ENCODE results near the gene THRSP. TPM values are rescaled to one million over a fixed set of nuclear protein-coding genes. Genes with fewer than 3 reads are reported as not detected.

THRSP gene
- total RNA-seq, 1 experiment from 2014 or later, result not detected

DNA sequence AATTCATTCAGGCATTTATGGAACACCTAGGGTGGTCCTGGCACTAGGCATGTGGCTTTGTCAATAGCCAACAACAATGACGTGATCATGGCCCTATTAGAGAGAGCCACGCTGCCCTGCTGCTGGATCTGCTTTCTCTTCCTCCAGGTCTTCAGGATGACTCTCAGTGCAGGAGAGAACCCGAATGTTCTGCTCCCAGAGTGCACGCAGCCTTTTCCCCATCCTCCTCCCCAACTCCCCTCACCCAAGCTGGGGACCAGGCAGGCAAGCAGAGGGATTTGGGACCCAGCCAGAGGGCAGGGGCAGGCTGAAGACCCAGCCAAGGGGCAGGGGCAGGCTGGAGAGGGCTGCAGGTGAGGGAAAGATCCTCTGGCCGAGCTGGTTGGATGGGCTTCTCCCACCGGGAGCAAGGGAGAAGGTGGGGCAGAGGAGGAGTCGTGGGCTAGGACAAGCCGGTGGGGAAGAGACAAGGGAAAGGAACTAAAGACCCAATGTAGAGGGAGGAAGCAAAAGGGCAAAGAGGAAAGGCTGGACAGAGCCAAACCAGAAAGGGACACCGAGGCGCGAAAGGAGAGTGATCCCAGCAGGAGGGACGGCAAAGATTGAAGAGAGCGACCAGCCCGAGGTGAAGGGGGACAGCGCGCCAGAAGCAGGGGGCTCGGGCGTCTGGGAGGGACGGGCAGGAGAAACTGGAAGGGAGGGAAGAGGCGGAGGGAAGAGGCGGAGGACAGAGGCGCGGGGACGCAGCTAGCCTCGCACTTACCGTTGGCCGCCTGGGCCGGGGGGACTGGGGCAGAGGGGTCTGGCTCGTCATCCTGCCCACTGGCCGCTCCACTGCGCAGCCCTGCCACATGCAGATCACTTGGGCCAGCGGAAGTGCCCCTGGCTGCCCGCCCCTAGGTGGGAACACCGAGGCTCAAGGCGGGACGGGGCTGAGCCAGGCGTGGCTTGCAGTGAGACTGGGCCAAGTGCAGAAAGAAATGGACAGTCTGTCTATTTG, 41.0 kb upstream of the THRSP start, which contains the start of gene KCTD14:
Gene KCTD14, minus strand, starts transcription at position 880 of the 1,000 bp plus-strand sequence. Its CDS starts 27 bp downstream, at position 853.
- TF ChIP-seq EZH2 (IDR thresholded peaks at IDR 0.05; ENCODE audit: low read length, unreplicated experiment), result no peak
- TF ChIP-seq, protein P1, sequence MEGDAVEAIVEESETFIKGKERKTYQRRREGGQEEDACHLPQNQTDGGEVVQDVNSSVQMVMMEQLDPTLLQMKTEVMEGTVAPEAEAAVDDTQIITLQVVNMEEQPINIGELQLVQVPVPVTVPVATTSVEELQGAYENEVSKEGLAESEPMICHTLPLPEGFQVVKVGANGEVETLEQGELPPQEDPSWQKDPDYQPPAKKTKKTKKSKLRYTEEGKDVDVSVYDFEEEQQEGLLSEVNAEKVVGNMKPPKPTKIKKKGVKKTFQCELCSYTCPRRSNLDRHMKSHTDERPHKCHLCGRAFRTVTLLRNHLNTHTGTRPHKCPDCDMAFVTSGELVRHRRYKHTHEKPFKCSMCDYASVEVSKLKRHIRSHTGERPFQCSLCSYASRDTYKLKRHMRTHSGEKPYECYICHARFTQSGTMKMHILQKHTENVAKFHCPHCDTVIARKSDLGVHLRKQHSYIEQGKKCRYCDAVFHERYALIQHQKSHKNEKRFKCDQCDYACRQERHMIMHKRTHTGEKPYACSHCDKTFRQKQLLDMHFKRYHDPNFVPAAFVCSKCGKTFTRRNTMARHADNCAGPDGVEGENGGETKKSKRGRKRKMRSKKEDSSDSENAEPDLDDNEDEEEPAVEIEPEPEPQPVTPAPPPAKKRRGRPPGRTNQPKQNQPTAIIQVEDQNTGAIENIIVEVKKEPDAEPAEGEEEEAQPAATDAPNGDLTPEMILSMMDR (conservative IDR thresholded peaks at IDR 0.05; ENCODE audit: low read depth, low read length), result no peak
- no peak for TF ChIP-seq EZH2phosphoT487 (IDR thresholded peaks at IDR 0.05; ENCODE audit: borderline replicate concordance, low read length)
- H3K79me2 ChIP-seq (ENCODE audit: low read length), result no peaks in the 10 kb centered on the region
- H3K4me3 ChIP-seq (ENCODE audit: low read length), result peak within 1 kb of the TSS; percentile 19; the same call in 1 of the 2 replicates
- H3K9me2 ChIP-seq (replicated peaks; ENCODE audit: low read length), result no peaks in the 10 kb centered on the region
- TSS peak; percentile 12 for BruUV-seq (replicated peaks)
- no peaks in the 10 kb centered on the region for H4K20me1 ChIP-seq (ENCODE audit: low read length)
- H3K27ac ChIP-seq (ENCODE audit: low read length), result no peak within 1 kb of the TSS
- H2AFZ ChIP-seq (ENCODE audit: low read length), result peak within 1 kb of the TSS; percentile 55
- H3K4me2 ChIP-seq (ENCODE audit: low read length), result peak within 1 kb of the TSS; percentile 36
- H3K4me1 ChIP-seq (ENCODE audit: insufficient read depth, low read length), result peaks cover 15% of the 10 kb centered on the region
- H3K27me3 ChIP-seq (ENCODE audit: low read length), result no peaks in the 10 kb centered on the region
- H3F3A ChIP-seq (ENCODE audit: low read length, unreplicated experiment), result no peaks in the 10 kb centered on the region
- POLR2A ChIA-PET (ENCODE audit: unreplicated experiment), result no interaction called here
- H3K9ac ChIP-seq (ENCODE audit: low read length), result no peak within 1 kb of the TSS
- intact Hi-C loops (cut with micrococcal nuclease), result no loop called here
- no peaks in the 10 kb centered on the region for H3K9me3 ChIP-seq (ENCODE audit: low read length)
- no peaks in the 10 kb centered on the region for H3K36me3 ChIP-seq (ENCODE audit: low read depth, low read length)
- ATAC-seq (peak; percentile 52), DNase-seq (no peak)
- CTCF ChIA-PET, result no interaction called here

DNA sequence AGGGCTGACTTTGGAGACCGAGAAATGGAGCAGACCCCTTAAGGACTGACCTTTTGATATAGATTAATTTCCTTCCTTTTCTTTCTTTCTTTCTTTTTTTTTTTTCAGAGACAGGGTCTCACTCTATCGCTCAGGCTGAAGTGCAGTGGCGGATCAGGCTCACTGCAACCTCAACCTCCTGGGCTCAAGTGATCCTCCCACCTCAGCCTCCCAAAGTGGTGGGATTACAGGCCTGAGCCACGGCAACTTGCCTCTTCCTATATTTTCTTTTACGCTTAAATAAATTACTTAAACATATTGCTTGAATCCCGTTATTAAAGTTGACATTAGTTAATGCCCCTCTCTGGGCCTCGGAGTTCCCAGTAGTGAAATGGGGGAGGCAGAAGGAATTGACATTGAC, 40.2 kb upstream of the THRSP start:
- Histone ChIP-seq H3F3A (ENCODE audit: low read length, unreplicated experiment) (no peaks in the 10 kb centered on the region), H3K4me1 (ENCODE audit: insufficient read depth, low read length) (peaks cover 22% of the 10 kb centered on the region), H3K27me3 (ENCODE audit: low read length) (no peaks in the 10 kb centered on the region), H3K9me3 (ENCODE audit: low read length) (no peaks in the 10 kb centered on the region), H2AFZ (ENCODE audit: low read length) (peak overlapping the region; percentile 55; the same call in 1 of the 2 replicates), H4K20me1 (ENCODE audit: low read length) (no peaks in the 10 kb centered on the region), H3K27ac (ENCODE audit: low read length) (no peak overlapping the region), H3K36me3 (ENCODE audit: low read depth, low read length) (no peaks in the 10 kb centered on the region), H3K9me2 (replicated peaks; ENCODE audit: low read length) (no peaks in the 10 kb centered on the region), H3K4me3 (ENCODE audit: low read length) (peak overlapping the region; percentile 19; the same call in 1 of the 2 replicates), H3K79me2 (ENCODE audit: low read length) (no peaks in the 10 kb centered on the region), H3K9ac (ENCODE audit: low read length) (no peak overlapping the region), H3K4me2 (ENCODE audit: low read length) (peak overlapping the region; percentile 36)
- no peak for DNase-seq
- no peak for ATAC-seq
- CTCF ChIA-PET, result no interaction called here
- POLR2A ChIA-PET (ENCODE audit: unreplicated experiment), result no interaction called here
- no peak for TF ChIP-seq EZH2 (IDR thresholded peaks at IDR 0.05; ENCODE audit: low read length, unreplicated experiment)
- TF ChIP-seq, protein P1 (conservative IDR thresholded peaks at IDR 0.05; ENCODE audit: low read depth, low read length), result no peak
- no peak for TF ChIP-seq EZH2phosphoT487 (IDR thresholded peaks at IDR 0.05; ENCODE audit: borderline replicate concordance, low read length)
- intact Hi-C loops (cut with micrococcal nuclease), result no loop called here
- no TSS peak for BruUV-seq (replicated peaks)

DNA sequence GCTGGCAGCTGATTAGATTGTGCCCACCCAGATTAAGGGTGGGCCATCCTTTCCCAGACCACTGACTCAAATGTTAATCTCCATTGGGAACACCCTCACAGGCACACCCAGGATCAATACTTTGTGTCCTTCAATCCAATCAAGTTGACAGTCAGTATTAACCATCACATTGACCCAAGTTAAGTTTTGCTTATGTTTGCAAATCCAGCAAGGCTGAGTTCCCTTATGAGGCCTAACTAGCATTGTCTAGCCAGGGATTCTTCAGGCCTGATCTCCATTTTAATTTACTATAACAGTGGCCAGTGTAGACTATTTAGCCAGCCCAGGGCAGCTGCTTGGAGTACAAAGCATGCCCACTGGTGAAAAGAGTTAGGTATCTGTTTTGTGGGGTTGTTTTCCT, 38.3 kb upstream of the THRSP start:
- Histone ChIP-seq H3K79me2 (ENCODE audit: low read length) (no peaks in the 10 kb centered on the region), H3K4me1 (ENCODE audit: insufficient read depth, low read length) (peaks cover 26% of the 10 kb centered on the region), H3K9me2 (replicated peaks; ENCODE audit: low read length) (no peaks in the 10 kb centered on the region), H2AFZ (ENCODE audit: low read length) (no peak overlapping the region), H3K36me3 (ENCODE audit: low read depth, low read length) (no peaks in the 10 kb centered on the region), H3F3A (ENCODE audit: low read length, unreplicated experiment) (no peaks in the 10 kb centered on the region), H3K9me3 (ENCODE audit: low read length) (no peaks in the 10 kb centered on the region), H3K4me3 (ENCODE audit: low read length) (no peak overlapping the region), H3K4me2 (ENCODE audit: low read length) (no peak overlapping the region), H3K9ac (ENCODE audit: low read length) (no peak overlapping the region), H3K27me3 (ENCODE audit: low read length) (no peaks in the 10 kb centered on the region), H4K20me1 (ENCODE audit: low read length) (no peaks in the 10 kb centered on the region), H3K27ac (ENCODE audit: low read length) (no peak overlapping the region)
- ChIA-PET POLR2A (ENCODE audit: unreplicated experiment) (no interaction called here), CTCF (no interaction called here)
- BruUV-seq (replicated peaks), result no TSS peak
- no peak for ATAC-seq
- TF ChIP-seq EZH2 (IDR thresholded peaks at IDR 0.05; ENCODE audit: low read length, unreplicated experiment) (no peak), EZH2phosphoT487 (IDR thresholded peaks at IDR 0.05; ENCODE audit: borderline replicate concordance, low read length) (no peak)
- TF ChIP-seq, protein P1 (conservative IDR thresholded peaks at IDR 0.05; ENCODE audit: low read depth, low read length), result no peak
- no peak for DNase-seq
- intact Hi-C loops (cut with micrococcal nuclease), result no loop called here
